HG02840 (cell line): Measurements from ENCODE around the gene HNRNPA0.

Experiments
- ATAC-seq: cut with Tn5 transposase; IDR thresholded peaks from one replicate; pipeline ENCODE4 v1.9.1; 2021; ENCODE audit warnings: mild to moderate bottlenecking, moderate library complexity, moderate number of reproducible peaks; ENCODE audit not compliant: unreplicated experiment, low FRiP score

The HNRNPA0 gene

GRCh38 chr5:137757634-137758033, 3.5 kb upstream of the HNRNPA0 start:
- ATAC-seq = no peak

DNA sequence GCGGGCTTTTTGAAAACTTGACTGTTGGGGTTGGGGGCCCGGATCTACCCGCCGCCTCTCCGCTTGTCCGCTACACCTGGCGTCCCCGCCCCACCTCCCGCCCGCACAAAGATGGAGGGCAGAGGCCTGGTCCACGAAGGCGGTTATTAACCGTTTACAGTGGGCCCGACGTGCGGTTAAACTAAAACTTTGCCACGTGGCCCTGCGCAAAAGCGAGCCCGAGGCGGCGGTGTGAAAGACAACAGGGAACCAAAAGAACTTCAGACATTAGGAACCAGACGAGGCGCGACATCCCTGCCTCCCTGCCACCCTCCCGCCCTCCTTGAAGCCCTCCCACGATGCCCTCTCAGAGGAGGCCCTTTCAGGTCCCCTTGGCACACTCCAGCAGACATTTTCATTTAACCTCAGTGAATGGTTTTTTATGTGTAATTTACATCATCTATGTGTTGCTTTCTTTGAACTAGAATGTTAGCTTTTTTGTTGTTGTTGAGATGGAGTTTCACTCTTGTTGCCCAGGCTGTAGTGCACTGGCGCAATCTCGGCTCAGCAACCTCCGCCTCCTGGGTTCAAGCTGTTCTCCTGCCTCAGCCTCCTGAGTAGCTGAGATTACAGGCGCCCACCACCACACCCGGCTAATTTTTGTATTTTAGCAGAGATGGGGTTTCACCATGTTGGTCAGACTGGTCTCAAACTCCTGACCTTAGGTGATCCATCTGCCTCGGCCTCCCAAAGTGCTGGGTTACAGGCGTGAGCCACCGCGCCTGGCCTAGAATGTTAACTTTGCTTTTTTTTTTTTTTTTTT, 999 bp upstream of the HNRNPA0 start:
- ATAC-seq = peak; percentile 18

DNA sequence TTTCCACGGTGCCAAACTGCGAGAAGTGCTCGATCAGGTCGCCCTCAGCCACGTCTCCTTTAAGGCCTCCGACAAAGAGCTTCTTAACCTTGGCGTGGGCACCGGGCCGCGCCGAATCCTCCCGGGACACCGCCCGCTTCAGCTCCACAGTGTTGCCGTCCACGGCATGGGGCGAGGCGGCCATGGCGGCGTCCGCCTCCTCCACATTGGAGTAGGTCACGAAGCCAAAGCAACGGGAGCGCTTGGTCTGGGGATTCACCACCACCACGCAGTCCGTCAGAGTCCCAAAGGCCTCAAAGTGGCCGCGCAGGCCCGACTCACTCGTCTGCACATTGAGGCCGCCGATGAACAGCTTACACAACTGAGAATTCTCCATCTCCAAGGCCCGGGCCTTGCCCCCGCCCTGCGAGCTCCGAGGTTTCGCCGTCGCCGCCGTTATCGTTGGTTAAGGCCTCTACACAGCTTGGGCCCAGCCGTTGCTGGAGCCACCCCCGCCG, 424 bp downstream of the HNRNPA0 start:
- peak; percentile 15 for ATAC-seq

DNA sequence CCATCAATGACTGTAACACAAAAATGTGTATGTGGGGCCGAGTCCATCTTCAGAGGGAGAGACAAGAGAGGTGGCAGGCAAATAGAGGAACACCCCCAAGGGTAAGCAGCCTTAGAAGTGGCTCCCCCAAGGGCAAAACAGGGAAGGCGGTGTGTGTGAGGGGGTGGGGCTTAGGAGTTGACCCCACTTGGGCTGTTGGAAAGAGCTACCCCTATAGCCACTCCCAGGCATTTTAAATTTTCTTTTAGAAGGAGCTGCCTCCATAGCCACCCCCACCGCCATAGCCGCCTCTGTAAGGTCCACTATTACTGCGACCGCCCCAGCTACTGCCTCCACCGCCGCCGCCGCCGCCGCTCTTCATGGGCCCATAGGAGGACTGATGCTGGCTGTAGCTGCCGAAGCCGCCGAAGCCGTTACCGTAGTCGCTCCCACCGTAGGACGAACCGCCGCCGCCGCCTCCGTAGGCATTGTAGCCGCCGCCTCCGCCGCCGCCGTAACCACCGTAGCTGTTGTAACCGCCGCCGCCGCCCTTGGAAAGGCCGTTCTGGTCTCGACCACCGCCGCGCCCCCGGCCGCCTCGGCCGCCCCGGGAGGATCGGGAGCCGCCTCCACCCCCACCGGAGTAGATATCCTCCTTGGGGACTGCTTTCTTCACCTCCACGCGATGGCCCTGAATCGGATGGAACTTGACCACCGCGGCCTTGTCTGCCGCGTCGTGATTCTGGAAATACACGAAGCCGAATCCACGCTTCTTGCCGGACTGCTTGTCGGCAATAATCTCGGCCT, 1.1 kb downstream of the HNRNPA0 start:
- ATAC-seq = no peak

GRCh38 chr5:137751869-137752491, 2.2 kb downstream of the HNRNPA0 start:
- no peak for ATAC-seq

GRCh38 chr5:137750436-137750835, 3.7 kb downstream of the HNRNPA0 start:
- ATAC-seq = no peak

- no peak for ATAC-seq
Measured at GRCh38 chr5:137747848-137748247, 6.3 kb downstream of the HNRNPA0 start.

DNA sequence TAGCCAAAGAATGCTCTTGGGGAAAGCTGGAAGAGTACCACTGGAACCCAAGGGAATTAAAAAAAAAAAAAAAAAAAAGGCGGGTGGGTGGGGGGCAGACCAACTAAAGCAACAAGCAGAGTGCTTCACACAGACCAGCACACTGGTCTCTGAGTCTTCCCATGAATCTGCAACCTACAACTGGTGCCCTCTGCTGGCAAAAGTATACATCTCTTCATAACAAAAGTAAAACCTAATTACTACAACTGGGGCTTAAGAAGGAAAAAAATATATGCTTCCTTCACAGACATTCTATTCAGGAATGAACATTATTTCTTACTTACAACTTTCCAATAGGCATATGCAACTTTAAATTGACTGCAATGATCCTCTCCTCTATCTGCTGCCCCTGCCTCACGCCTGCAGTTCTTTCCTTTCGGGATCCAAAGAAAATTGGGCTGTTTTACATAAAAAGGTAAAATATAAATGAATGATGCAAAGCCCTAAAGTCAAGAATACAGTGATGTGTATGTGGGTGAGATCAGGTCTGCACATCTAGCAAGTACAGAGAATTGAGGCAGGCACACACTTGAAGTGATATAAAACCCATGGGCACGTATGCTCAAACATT, 11.0 kb downstream of the HNRNPA0 start:
- ATAC-seq = peak; percentile 68

DNA sequence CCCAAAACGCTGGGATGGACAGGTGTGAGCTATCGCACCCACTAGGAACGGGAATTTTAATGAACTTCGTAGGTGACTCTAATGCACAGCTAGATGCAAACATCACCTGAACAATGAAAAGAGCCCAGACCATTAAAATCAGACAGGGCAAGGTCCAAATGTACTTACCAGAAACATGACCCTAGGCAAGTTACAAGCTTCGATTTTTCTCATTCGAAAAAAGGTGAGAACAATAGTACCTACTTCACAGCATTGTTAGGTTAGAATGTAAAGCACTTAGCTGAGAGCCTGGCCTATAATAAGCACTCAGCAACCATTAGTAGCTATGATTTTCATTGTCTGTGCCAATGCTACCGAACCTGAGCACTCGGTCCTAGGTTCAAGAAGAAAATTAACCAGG, 12.4 kb downstream of the HNRNPA0 start:
- ATAC-seq = no peak

DNA sequence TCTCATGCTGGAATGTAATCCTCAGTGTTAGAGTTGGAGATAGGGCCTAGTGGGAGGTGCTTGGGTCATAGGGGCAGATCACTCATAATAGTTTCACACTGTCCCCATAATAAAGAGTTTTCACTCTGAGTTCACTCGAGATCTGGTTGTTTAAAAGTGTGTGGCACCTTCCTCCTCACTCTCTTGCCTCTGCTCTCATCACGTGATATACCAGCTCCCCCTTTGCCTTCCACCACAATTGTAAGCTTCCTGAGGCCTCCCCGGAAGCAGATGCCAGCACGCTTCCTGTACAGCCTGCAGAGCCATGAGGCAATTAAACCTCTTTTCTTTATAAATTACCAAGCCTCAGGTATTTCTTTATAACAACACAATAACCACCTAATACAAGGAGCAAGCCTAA, 14.4 kb downstream of the HNRNPA0 start:
- no peak for ATAC-seq

GRCh38 chr5:137738947-137739346, 15.2 kb downstream of the HNRNPA0 start:
- ATAC-seq = no peak

GRCh38 chr5:137737349-137738131, 16.6 kb downstream of the HNRNPA0 start:
- ATAC-seq = no peak

DNA sequence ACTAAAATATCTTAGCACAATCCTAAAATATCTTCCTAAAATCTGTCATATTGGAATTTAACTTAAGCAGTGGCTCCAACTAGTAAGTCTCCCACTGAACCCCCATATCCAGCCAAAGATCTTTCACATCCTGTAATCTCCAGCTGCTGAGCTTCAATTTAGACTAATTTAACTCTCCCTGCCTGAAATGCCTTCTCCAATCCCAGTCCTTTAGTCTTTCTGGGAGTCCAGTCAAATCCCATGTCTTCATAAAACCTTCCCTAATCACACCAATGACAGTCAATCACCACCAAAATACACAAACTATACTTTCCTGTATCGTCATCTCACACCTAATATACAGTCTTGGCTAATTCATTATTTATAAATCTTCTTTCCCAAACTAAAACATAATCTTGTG, 17.7 kb downstream of the HNRNPA0 start:
- no peak for ATAC-seq

- peak; percentile 45 for ATAC-seq
Measured at GRCh38 chr5:137735555-137736284, 18.4 kb downstream of the HNRNPA0 start, which contains the start of gene KLHL3. Gene KLHL3, minus strand, starts transcription at chr5:137736089. Its CDS starts 443 bp downstream, at chr5:137735646.

DNA sequence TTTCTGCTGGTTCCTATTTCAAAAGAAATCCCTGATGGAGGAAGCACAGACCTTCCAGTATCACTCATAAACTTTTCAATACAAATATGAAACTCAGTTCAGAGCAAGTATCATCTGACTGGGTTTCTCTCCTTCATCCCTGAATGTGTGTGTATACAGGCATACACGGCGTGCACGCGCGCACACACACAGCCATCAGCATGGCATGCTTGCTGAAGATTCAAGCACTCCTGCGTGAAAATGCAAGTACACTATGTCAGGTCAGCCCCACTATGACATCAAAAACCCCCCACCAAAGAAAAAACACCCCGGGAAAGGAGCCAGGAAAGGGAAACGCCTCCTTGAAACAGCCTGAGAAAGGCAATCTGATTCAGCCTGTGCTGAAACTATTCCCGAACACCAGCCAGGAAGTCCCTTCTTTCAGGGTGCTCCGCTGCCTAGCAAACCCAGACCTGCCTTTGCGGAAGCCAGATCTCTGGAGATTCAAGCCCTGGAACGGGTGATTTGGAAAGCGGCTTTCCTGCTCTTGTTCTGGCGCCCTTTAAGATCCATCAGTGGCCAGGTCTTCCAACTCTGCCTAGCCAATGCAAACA, 19.1 kb downstream of the HNRNPA0 start:
- ATAC-seq = peak; percentile 27

- ATAC-seq = no peak
Measured at GRCh38 chr5:137734331-137734730, 19.8 kb downstream of the HNRNPA0 start.

DNA sequence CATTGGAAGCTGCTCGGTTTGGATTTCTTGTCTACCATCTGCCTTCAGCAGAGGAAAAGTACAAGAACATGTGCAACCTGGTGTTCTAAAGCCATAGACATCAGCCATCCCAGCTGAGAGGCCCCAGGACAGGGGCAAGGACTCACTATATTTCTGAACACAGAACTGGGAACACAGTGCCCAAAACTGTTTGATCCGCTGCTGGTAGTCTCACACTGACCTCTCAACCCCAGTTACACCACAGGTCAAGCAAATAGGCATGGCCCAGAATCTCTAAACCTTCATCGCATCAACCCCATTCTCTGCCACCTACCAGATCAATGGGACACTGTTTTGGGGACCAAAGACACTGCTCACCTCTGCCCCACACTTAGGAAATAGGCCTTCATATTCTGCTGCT, 20.2 kb downstream of the HNRNPA0 start:
- no peak for ATAC-seq

- ATAC-seq = no peak
Measured at GRCh38 chr5:137733006-137733405, 21.2 kb downstream of the HNRNPA0 start.

DNA sequence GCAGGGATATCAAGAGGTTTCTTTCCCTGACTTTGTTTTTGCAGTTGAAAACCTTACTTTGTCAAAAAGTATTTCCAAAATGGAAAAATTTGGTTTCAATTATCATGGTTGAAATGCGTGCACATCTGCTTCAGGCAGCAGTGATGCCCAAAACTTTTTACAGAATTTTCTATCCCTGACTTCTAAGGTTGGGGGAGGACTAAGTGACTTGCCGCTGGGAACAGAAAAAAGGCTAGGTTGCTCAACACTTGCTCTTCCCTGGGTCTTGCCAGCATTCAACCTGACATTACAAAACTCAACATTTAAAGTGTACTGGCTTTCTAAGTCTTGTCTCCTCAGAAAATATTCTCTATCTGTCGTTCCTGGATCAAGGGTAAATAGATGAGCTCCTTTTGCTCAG, 23.0 kb downstream of the HNRNPA0 start:
- ATAC-seq = no peak
